Kasumi-1 (cell line): ENCODE measurements around the gene PRR23B.
"Not testable (repeated sequence)": the region's sequence is repeated elsewhere in the genome, so short reads cannot be mapped to it uniquely, and the experiment has no call there.

Source experiments
- DNase-seq, 2 experiments: peaks; one replicate each; lab custom pipeline; 2025; lab: John Stamatoyannopoulos, UW

PRR23B gene

DNA sequence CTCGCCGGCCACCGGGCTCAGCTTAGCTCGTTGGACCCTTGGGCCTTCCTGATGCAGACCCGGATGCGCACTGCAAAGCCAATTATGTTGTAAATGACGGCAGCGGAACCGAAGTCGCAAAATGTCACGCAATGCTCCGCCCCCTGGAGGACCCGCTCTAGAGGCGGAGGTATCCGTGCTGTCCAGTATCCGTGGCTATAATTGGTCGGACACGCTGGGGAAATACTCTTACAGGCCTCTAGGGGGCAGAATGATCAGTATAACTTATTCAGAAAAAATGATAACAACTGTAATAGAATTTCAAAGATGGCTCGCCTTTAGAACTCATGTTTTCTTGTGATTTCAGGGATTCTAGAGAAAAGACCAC lies at the start of gene PRR23B:
PRR23B (minus strand) TSS at position 59 of the 367 bp plus-strand sequence. CDS start 265 bp downstream, outside the sequence.
- DNase-seq, result peak in 1 of 2 experiments; percentile 2

DNA sequence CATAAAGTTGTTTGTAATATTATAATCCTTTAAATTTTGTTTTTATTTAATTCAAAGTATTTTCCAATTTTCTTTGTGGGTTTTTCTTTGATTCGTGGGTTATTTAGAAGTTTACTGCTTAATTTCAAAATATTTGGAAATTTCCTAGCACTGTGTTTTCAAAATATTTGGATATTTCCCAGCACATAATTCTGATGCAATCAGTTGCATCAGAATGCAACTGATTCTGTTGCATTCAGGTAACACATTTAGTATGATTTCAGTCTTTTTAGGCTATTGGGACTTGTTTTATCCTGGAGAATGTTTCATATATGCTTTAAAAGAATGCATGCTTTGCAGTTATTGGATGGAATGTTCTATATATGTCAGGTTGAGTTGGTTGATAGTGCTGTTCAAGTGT lies 42.2 kb upstream of the PRR23B start:
- DNase-seq, result no peak

DNA sequence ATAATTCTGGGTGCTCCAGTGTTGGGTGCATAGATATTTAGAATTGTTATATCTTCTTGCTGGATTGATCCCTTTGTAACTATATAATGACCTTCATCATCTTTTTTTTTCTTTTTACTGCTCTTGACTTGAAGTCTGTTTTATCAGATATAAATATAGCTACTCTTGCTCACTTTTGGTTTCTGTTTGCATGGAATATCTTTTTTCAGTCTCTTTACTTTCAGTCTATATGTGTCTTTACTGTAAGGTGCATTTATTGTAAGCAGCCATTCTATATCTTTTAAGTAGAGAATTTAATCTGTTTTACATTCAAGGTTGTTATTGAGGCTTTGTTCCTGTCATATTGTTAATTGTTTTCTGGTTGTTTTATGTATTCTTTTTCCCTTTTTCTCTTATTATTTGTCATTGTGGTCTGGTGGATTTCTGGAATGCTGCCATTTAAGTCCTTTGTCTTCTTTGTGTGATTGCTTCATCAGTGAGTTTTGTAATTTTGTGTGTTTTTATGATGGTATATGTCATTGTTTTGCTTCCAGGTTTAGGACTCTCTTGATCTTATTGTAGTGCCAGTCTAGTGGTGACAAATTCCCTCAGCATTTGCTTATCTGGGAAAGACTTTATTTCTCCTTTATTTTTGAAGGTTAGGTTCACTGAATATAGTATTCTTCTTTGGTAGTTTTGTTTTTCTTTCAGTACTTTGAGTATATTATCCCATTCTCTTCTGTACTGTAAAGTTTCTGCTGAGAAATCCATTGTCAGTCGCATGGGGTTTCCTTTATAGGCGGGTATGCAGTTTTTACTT lies 32.3 kb upstream of the PRR23B start:
- DNase-seq, result no peak

DNA sequence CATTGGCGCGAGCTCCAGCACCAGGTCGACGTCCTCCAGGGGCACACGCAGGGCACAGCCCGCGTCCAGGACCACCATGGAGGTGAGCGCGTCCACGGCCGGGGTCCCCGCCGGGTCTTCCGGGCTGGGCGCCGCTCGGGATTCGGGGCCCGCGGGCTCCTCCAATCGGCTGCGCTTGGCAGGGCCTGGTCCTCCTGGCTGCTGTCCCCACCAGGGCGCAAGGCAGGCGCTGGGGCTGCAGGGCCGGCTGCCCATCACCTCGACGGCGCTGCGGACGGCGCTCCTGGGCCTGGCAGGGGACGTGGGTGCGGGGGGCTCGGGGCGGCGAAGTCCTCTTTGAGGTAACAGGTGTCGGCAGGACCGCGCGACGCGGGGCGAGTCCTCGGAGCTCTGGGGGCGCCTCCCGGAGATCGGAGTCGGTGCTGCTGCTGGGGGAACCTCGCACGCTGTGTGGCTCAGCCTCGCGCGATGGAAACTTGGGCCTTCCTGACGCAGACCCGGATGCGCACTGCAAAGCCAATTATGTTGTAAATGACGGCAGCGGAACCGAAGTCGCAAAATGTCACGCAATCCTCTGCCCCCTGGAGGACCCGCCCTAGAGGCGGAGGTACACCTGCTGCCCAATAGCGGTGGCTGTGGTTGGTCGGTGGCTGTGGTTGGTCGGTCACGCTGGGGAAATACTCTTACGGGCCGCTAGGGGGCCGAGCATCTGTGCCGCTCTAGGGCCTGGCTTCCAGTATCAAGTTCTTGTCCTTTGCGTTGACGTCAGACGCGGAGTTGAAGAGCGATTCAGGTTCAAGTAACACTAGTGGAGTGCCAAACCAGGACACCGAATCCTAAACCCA lies 23.9 kb upstream of the PRR23B start, which contains the start of gene PRR23C:
PRR23C (minus strand) TSS at position 527 of the 845 bp plus-strand sequence; CDS start at position 255, 272 bp downstream.
- no peak for DNase-seq

DNA sequence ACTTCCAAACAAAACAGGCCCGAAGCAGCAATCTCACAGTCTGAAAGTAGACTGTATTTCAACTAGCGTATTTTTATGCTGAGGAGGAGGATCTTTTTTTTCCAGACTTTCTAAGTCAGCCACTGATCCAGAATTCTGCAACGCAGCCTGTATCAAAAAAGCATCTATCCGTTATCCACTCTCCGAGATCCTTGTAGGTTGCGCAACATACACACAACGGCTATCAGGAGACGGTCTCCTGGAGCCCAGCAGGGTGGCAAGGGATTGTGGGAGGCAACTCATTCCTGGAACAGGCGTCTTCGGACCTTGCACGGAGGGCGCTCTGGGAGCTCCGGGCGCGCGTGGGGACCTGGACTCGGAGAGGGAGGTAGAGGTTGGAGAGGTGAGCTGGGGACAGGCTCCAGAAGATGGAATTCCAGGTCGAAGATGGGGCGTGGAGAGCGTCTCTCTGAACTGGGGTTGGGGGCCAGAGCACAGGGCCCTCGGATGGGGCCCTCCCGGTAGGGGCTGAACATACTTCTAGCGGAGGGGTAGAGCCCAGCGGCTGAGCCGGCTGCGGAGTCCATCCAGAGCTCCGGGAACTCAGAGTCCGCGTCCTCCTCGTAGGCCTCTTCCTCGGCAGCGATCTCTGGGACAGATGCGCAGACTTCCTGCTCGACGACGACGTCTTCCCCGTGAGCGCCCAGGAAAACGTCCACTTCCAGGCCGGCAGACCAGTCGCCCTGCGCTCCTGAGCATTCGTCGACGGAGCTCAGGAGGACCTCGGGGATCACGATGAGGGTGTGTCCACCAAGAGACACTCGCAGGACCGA lies 23.0 kb upstream of the PRR23B start:
- no peak for DNase-seq

DNA sequence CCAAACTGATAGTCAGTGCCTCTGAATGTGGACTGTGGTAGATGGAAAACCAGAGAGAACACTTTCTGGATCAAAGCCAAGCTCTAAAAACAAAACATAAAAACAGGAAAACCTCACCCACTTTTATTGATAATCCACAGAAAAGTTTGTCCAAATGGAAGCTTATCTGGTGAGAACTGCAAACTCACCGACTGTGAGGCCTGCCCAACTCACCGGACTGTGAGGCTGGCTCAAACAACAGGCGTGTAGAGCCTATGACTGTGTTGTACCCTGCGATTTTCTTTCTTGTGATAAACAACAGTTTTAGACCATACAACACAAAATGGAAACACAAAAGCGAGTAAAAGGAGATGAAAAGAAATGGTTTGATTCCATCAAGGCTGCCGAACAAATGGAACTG lies 16.8 kb upstream of the PRR23B start:
- no peak for DNase-seq

DNA sequence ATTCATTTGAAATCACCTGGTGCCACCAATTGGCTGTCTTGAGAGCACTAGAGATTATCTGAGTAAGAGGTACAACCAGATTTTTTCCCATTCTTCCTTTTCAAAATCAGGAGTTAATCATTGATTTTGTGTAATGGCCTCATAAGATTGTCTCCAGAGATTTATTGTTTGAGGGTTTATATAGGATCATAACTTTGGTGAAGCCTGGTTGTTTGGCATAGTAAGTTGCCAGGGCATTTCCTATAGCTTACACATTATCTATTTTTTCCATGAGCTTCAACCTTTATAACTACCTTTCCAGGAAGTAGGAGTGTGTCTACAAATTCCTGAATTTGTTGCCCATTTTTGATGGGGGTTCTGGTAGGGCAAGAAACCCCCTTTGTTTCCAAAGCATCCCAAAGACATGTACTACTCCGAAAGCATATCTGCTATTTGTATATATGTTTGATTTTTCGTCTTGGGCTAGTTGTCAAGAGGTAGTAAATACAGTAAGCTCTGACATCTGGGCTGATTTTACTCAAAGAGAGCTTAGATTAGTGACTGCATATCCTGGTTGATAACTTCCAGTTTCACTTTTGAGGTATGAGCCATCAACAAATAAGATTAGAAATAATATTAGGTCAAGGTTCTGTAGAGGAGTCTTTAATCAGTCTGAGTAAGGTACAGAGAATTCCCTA lies 11.7 kb upstream of the PRR23B start:
- no peak for DNase-seq

DNA sequence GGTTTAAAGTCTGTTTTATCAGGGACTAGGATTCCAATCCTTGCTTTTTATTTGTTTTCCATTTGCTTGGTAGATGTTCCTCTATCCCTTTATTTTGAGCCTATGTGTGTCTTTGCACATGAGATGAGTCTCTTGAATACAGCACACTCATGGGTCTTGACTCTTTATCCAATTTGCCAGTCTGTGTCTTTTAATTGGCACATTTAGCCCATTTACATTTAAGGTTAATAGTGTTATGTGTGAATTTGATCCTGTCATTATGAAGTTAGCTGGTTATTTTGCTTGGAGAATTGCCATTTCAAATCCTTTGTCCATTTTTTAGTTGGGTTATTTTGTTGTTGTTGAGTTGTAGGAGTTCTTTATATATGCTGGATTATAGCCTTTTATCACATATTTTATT lies 9.8 kb upstream of the PRR23B start:
- not testable (repeated sequence) for DNase-seq

DNA sequence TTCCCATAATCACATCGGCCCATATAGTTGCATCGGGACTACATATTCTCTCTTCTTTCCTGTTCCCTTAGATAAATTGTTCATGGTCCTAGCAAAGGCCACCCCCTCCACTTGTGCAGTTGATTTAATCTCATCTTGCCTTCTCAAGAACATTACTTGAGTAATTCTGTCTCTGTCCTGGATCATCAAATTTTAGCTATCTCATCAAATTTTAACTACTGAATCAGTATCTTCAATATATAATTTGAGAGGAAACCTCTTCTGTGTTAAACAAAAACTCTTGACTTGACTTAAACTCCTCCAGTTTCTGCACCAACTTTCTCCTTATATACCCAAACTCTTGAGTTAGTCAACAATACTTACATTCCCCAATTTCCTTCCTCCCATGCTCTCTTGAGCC lies 4.2 kb upstream of the PRR23B start:
- no peak for DNase-seq

DNA sequence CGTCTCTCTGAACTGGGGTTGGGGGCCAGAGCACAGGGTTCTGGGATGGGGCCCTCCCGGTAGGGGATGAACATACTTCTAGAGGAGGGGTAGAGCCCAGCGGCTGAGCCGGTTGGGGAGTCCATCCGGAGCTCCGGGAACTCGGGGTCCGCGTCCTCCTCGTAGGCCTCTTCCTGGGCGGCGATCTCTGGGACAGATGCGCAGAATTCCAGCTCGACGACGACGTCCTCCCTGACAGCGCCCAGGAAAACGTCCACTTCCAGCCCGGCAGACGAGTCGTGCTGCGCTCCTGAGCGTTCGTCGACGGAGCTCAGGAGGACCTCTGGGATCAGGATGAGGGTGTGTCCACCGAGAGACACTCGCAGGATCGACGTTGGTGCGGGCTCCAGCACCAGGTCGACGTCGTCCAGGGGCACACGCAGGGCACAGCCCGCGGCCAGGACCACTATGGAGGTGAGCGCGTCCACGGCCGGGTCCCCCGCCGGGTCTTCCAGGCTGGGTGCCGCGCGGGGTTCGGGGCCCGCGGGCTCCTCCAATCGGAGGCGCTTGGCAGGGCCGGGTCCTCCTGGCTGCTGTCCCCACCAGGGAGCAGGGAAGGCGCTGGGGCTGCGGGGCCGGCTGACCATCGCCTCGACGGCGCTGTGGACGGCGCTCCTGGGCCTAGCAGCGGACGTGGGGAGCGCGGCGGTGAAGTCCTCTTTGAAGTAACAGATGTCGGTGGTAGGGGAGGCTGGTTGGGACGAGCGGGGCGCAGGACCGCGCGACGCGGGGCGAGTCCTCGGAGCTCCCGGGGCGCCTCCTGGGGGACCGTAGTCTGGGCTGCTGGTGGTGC lies 474 bp downstream of the PRR23B start:
- DNase-seq, result no peak

DNA sequence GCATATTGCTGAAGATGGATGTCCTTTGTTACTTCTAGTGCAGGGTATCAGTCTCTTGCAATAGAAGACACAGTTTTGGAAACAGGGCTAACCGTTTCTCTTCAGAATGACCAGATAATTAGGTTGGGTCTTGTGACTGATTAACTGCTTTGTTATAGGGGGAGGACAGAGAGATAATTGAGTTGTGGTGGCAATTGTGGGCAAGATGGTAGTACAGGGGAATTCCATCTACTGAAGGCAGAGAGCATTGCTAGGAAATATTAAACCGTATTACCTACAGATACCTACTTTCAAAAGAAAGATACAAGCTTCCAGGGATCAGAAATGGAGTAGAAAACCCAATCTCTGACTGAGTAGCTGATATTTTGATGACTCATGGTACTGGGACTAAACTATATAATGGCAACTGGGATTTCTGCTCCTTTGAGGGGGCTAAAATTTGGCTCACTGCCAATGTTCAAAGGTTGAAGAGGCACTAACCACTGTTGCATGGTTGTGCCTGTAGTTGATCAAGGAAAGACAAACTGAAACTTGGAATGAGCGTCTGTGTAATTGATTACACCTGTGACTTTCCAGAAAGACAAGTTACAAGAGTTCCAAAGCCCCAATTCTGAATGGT lies 4.2 kb downstream of the PRR23B start:
- no peak for DNase-seq

DNA sequence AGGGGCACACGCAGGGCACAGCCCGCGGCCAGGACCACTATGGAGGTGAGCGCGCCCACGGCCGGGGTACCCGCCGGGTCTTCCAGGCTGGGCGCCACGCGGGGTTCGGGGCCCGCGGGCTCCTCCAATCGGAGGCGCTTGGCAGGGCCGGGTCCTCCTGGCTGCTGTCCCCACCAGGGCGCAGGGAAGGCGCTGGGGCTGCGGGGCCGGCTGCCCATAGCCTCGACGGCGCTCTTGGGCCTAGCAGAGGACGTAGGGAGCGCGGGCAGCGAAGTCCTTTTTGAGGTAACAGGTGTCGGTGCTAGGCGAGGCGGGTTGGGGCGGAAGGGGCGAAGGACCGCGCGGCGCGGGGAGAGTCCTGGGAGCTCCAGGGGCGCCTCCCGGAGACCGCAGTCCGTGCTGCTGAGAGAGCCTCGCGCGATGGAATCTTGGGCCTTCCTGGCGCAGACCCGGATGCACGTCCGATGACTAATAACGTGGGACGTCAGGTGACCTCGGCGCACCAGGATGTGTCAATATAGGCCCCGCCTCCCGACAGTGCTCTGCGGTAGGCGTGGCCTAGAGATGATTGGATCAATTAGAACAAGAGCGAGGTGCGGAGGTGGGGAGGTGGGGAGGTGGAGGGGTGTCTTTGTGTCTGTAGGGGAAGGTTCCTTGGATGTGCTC lies 14.5 kb downstream of the PRR23B start, which contains the start of gene PRR23A:
PRR23A (minus strand) TSS at position 218 of the 666 bp plus-strand sequence; CDS start at position 218, 0 bp downstream.
- DNase-seq, result no peak

DNA sequence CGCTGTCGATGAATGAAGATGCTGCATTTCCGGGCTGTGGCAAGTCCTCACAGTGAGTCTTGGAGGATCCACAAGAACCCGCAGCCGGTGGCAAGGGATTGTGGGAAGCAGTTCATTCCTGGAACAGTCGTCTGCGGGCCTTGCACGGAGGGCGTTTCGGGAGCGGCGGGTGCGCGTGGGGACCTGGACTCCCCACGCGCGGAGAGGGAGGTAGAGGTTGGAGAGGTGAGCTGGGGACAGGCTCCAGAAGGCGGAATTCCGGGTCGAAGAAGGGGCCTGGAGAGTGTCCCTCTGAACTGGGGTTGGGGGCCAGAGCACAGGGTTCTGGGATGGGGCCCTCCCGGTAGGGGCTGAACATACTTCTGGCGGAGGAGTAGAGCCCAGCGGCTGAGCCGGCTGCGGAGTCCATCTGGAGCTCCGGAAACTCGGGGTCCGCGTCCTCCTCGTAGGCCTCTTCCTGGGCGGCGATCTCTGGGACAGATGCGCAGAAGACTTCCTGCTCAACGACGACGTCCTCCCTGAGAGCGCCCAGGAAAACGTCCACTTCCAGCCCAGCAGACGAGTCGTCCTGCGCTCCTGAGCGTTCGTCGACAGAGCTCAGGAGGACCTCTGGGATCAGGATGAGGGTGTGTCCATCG lies 15.3 kb downstream of the PRR23B start:
- no peak for DNase-seq

DNA sequence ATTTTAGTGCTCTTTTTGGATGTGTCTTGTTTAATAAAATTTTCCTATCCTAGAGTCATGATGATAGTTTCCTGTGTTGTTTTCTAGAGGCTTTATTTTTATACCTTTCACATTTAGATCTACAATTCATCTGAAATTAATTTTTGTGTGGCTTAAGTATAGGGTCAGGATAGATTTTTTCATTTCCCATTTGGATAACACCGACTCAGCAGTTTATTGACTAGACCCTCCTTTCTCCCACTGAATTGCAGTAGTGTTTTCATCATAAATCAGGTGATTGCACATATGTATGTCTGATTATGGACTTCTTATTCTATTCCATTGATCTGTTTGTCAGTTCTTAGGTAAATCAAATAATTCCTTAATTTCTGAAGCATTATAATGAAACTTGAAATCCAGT lies 25.0 kb downstream of the PRR23B start:
- DNase-seq, result no peak

DNA sequence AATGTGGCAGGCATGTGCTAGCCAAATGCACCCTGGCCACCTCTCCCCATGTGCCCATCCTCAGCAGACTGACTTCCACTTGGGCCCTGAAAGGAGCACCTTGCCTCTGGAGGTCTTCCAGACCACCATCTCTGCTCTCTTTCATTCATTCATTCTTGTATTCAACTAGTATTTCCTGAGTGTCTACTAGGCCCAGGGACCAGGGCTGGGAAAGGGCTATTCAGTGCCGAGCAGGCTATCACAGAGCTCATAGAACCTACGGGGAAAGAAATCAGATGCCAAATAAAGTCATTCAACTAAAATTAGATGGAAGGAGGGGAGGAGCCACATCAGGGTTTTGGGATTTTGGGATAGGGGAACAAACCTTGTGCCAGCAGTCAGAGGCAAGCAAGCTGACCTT lies 33.5 kb downstream of the PRR23B start:
- DNase-seq, result no peak

DNA sequence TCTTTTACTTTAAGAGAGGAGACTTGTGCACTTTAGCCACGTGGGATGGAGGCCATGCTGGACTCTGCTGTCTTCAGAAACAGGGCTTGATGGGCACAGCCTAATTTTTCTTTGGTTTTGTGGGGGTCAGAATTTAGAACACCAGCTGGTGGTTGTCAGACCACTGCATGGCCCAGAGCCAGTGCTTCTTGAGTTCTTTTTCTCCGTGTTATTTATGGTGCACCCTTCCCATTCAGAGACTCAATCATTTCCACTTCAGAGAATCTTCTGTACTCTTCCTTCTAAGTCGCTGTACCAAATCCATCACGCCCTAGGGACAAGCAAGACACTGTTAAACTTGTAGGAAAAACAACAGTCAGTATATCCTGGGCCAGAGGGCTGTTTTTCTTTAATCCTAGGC lies 34.8 kb downstream of the PRR23B start:
- DNase-seq, result no peak

DNA sequence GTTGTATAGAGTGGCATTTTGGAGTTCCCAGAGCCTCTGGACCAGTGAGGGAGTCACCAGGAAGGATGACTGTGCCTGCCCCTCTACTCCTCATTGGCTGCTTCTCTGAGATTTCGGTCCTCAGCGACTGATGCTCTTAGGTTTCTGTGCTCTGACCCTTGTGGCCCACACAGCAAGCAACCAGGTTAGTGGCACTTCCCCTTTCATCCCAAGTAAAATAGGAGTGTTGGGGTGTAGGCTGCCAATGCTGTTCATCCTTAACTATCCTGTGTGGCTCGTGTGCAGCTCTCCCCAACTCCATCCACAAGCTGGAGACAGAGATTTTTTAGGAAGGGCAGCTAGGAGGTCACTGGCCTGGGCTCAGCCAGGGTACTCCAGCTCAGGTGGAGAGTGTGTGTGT lies 35.9 kb downstream of the PRR23B start:
- DNase-seq, result no peak

DNA sequence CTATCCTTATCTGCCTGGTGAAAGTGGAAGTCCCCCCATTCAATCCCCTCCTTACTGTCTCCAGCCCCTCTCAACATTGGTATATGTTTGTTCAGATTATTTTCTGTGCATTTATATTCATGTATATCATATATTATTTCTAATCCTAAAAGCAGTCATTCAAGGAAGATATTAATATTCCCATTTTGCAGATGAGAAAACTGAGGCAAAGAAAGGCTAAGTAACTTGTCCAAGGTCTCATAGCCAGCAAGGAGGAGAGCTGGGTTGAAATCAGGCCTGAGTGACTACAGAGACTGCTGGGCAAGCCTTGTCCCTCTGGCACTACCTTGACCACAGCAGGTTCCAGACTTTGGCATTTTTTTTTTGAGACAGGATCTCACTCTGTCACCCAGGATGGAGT lies 44.7 kb downstream of the PRR23B start:
- DNase-seq, result no peak

DNA sequence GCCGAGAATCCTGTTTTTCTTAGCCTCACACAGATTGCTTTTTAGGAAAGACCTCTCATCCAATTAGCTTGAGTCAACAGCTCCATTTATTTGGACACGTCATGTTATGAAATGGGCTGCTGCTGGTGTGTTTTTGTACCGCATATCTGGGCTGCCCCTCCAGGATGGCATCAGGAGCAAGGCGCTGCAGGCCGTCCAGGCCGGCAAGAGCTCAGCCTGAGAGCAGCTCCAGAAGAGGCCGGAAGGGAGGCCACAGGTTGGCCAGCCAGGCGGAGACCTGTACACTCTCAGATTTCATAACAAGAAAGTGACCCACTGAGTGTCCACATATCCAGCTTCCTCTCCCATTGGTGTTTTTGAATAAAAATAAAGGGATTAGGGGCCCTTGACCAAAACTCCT lies 45.4 kb downstream of the PRR23B start:
- DNase-seq, result no peak
